Parathyroid adenoma (tissue), 2 donors: ENCODE measurements around the gene SPRYD3.

Source experiments
- H2AFZ ChIP-seq: fragments of 300-600 bp; sonication (generic); one replicate; pipeline ENCODE4 v1.7.0; 2017; ENCODE audit warnings: antibody characterized with exemption, mild to moderate bottlenecking
- H3K27ac ChIP-seq: fragments of 300-600 bp; sonication (generic); one replicate; pipeline ENCODE4 v1.7.0; 2017
- H3K27me3 ChIP-seq: fragments of 300-600 bp; sonication (generic); one replicate; pipeline ENCODE4 v1.7.0; 2017; ENCODE audit warnings: low read length; ENCODE audit not compliant: control insufficient read depth, insufficient read depth
- H3K36me3 ChIP-seq: fragments of 300-600 bp; sonication (generic); one replicate; pipeline ENCODE4 v1.7.0; 2017; ENCODE audit warnings: low read length; ENCODE audit not compliant: control insufficient read depth, insufficient read depth
- H3K4me1 ChIP-seq: fragments of 300-600 bp; sonication (generic); one replicate; pipeline ENCODE4 v1.7.0; 2017; ENCODE audit warnings: control low read depth
- H3K4me2 ChIP-seq: fragments of 300-600 bp; sonication (generic); one replicate; pipeline ENCODE4 v1.7.0; 2017; ENCODE audit warnings: low read length
- H3K4me3 ChIP-seq: fragments of 300-600 bp; sonication (generic); one replicate; pipeline ENCODE4 v1.7.0; 2017; ENCODE audit warnings: low read depth, low read length
- H3K79me2 ChIP-seq: fragments of 300-600 bp; sonication (generic); one replicate; pipeline ENCODE4 v1.7.0; 2017; ENCODE audit warnings: control low read depth
- H3K9ac ChIP-seq: fragments of 300-600 bp; sonication (generic); one replicate; pipeline ENCODE4 v1.7.0; 2017; ENCODE audit warnings: mild to moderate bottlenecking
- H3K9me3 ChIP-seq: fragments of 300-600 bp; sonication (generic); one replicate; pipeline ENCODE4 v1.7.0; 2017; ENCODE audit warnings: low read length; ENCODE audit not compliant: control insufficient read depth
- TF ChIP-seq, protein P1 (sequence below): fragments of 300-600 bp; sonication (generic); IDR thresholded peaks from one replicate; pipeline ENCODE4 v1.7.0; 2017; ENCODE audit warnings: antibody characterized with exemption, mild to moderate bottlenecking
- donor health status: primary hyperparathyroidism.

Gene SPRYD3

DNA sequence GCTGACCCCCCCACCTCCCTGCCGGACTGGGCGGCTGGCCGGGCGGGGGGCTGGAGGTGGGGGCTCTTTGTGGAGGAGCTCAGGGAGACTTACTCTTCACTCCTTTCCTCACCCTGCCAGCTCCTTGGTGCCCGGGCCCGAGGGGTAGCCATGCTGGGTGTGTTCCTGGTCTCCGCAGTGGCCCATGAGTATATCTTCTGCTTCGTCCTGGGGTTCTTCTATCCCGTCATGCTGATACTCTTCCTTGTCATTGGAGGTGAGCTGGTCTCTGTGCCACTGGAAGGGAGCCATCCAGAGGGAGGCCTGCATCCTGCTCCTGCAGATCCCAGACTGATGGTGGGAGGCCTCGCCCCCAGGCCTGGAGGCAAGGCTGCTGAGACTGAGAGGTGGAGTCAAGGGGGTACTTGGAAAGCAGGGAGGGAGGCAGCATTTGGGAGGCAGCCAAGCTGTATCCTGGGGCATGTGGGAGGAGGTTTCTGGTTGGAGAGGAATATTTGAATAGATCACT lies 43.8 kb upstream of the SPRYD3 start:
- Histone ChIP-seq H3K27me3 (no peaks in the 10 kb centered on the region), H2AFZ (no peak overlapping the region), H3K79me2 (no peaks in the 10 kb centered on the region), H3K36me3 (no peaks in the 10 kb centered on the region), H3K27ac (no peak overlapping the region), H3K4me1 (no peaks in the 10 kb centered on the region), H3K4me2 (no peak overlapping the region), H3K4me3 (no peak overlapping the region), H3K9me3 (no peaks in the 10 kb centered on the region), H3K9ac (no peak overlapping the region)
- TF ChIP-seq, protein P1, sequence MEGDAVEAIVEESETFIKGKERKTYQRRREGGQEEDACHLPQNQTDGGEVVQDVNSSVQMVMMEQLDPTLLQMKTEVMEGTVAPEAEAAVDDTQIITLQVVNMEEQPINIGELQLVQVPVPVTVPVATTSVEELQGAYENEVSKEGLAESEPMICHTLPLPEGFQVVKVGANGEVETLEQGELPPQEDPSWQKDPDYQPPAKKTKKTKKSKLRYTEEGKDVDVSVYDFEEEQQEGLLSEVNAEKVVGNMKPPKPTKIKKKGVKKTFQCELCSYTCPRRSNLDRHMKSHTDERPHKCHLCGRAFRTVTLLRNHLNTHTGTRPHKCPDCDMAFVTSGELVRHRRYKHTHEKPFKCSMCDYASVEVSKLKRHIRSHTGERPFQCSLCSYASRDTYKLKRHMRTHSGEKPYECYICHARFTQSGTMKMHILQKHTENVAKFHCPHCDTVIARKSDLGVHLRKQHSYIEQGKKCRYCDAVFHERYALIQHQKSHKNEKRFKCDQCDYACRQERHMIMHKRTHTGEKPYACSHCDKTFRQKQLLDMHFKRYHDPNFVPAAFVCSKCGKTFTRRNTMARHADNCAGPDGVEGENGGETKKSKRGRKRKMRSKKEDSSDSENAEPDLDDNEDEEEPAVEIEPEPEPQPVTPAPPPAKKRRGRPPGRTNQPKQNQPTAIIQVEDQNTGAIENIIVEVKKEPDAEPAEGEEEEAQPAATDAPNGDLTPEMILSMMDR, result no peak

- Histone ChIP-seq H3K79me2 (no peaks in the 10 kb centered on the region), H2AFZ (no peak overlapping the region), H3K27me3 (no peaks in the 10 kb centered on the region), H3K36me3 (no peaks in the 10 kb centered on the region), H3K9ac (no peak overlapping the region), H3K4me1 (no peaks in the 10 kb centered on the region), H3K27ac (no peak overlapping the region), H3K4me2 (no peak overlapping the region), H3K4me3 (no peak overlapping the region), H3K9me3 (no peaks in the 10 kb centered on the region)
- TF ChIP-seq, protein P1, result no peak
Measured at GRCh38 chr12:53120685-53121525, 41.7 kb upstream of the SPRYD3 start.

DNA sequence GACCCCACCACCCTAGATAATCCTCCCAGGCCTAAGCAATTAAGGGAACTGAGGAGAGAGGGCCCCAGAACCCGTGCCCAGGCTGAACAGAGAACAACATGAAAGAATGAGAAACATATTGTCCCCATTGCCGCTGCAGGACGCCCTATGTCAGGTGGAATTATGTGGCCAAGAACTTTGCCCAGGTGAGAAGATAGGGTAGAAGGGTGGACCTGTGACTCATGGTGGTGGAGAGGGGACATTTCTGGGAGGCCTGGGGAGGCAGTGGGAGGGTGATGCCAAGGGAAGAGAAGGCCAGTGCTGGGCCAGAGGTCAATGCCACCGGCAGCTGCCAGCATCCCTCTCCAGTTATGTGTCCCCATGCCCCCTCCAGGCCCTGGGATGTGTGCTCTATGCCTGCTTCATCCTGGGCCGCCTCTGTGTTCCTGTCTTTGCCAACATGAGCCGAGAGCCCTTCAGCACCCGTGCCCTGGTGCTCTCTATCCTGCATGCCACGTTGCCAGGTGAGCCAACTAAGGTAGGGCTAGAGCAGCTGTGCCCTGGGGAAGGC lies 39.6 kb upstream of the SPRYD3 start:
- H3K9me3 ChIP-seq, result no peaks in the 10 kb centered on the region
- no peak overlapping the region for H3K27ac ChIP-seq
- TF ChIP-seq, protein P1, result no peak
- no peak overlapping the region for H3K4me2 ChIP-seq
- no peaks in the 10 kb centered on the region for H3K79me2 ChIP-seq
- H3K9ac ChIP-seq, result no peak overlapping the region
- no peak overlapping the region for H2AFZ ChIP-seq
- no peaks in the 10 kb centered on the region for H3K27me3 ChIP-seq
- no peaks in the 10 kb centered on the region for H3K36me3 ChIP-seq
- no peaks in the 10 kb centered on the region for H3K4me1 ChIP-seq
- H3K4me3 ChIP-seq, result no peak overlapping the region

GRCh38 chr12:53115891-53116648 lies 36.9 kb upstream of the SPRYD3 start:
- TF ChIP-seq, protein P1, result no peak
- no peak overlapping the region for H2AFZ ChIP-seq
- H3K9me3 ChIP-seq, result no peaks in the 10 kb centered on the region
- H3K27me3 ChIP-seq, result no peaks in the 10 kb centered on the region
- no peaks in the 10 kb centered on the region for H3K79me2 ChIP-seq
- H3K9ac ChIP-seq, result no peak overlapping the region
- H3K27ac ChIP-seq, result no peak overlapping the region
- no peaks in the 10 kb centered on the region for H3K4me1 ChIP-seq
- no peak overlapping the region for H3K4me3 ChIP-seq
- no peak overlapping the region for H3K4me2 ChIP-seq
- no peaks in the 10 kb centered on the region for H3K36me3 ChIP-seq
